ENCODE results near the gene NPHP4.
A peak's percentile ranks its signal among the peaks of the same experiment; 100 is the strongest.
"Not testable (repeated sequence)": the region's sequence is repeated elsewhere in the genome, so short reads cannot be mapped to it uniquely, and the experiment has no call there.

NPHP4 gene

DNA sequence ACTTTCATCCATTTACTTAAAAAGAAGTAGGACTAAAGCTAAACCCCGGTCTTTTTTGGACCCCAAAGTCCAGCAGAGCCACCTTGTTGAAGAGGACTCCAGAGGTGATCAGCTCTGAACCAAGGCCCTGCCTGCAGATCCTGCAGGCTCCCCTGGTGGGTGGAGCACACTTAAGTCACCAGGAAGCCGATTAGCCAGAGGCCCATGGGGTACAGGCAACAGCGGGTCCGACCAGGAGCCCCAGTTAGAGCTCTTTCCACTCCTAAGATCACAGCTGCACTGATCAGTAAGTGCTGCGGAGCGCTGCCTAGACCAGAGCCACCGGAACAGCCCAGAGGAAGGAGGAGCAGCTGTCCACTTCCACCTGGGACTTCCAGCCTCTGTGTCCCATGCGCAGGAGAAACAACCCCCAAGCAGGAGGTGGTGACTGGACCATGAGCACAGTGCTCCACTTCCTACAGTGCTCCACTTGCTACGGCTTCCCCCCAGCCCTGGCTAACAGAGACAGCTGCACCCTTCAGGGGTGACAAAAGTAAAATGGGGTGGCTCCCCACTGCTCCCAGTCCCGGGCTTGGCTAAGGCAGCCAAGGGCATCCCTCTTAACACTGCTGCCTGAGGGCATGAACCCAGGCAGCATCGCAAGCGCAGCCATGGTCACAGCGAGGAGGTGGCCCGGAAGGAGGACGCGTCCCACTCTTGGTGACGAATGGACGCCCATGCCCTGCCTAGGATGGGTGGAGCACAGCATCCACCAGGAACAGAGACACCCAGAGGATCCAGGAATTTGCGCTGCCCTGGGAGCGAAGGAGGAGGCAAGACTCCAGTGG lies 58.0 kb downstream of the NPHP4 start:
- DNase-seq (ENCODE audit: low spot score) = no peak

DNA sequence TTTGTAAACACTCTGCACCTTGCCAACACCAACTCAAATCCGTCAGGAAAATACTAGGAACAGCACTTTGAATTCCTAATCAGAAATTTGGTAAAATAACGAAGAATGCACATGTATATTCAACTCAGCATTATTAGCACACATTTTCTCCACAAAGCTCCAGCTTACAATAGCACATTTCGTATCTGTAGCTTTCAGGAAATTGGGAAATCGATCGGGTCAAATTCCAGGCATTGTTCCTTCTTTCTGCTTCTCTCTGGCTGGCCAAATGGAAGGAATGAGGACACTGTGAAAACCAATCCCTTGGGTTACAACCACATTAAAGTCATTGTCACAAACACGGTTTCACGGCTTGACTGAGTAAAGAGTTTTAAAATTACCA lies 58.6 kb downstream of the NPHP4 start:
- no peak for DNase-seq (ENCODE audit: low spot score)

DNA sequence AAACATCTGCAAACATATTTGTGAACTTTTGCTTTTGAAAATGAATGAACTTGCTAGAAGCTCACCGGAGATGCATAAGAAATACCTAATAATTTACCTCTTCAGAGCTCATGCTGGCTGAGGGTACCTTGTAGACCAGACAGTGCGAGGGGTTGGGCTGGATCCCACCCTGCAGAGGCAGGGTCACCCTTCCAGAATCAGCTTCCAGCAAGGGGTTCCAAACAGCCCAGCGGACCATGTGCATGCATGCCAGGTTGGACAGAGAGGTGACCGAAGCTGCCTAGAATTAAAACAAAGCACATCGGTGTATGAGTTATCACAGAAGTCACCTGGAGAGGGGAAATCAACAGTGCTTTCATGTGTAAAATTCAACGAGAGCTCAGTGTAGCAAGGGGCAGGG lies 59.2 kb downstream of the NPHP4 start:
- DNase-seq (ENCODE audit: low spot score) = no peak

DNA sequence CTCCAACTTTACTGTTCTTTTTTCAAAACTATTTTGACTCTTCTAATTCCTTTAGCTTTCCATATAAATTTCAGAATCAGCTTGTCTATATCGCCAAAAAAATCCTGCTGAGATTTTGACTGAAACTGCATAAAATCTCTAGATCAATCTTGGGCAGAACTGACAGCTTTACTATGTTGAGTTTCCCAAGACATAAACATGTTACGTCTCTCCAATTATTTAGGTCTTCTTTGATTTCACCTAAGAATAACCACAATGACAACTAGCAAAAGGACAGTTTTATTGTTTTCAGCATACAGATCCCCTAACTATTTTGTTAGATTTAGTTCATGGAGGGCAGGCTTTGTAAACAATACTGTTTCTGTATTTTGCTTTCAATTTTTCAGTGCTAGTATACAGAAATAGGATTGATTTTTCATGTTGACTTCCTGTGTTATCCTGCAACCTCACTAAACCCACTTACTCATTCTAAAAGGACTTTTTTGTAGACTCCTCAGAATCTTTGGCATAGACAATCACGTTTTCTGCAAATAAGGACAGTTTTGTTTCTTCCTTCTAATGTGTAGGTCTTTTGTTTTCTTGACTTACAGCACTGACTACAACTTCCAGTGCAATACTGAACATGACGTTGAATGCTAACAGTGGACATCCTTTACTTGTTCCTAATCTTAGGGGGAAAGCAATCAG lies 63.4 kb downstream of the NPHP4 start:
- DNase-seq (ENCODE audit: low spot score) = peak; percentile 86

DNA sequence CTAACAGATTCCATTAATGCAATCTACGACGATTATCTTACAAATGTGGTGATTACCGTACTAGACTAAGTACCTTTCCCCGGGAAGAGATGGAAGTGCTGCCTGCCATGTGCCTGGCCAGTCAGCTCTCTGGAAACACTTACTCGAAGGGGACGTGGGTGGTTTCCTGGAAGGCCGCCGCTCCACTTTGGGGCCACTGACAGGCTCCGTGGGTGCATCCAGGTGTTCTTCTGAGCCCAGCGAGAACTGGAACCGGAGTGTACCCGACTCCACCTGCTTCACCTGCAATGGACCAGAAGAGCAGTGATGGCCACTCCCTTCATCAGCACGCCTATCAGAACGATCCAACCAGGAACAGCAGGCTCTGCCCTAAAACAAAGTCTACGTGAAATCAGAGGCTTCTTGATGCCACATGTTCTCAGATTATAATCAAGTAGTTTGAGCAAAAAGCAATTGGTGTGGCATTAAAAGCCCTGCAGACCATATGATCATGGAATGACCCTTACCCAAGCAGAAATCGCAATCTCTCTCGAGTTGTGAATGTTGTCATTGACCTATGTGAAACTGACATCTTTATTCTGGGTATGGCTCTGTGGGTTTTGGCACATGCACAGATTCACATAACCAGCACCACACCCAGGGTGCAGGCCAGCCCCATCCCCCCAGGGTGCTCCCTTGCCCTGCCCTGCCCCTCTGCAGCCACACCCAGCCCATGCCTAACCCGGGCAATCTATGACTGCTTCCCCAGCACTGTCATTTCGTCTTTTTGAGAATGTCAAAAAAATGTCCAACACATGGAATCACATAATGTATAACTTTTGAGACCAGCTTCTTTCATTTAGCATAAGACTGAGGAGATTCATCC lies 64.5 kb downstream of the NPHP4 start:
- DNase-seq (ENCODE audit: low spot score) = no peak

DNA sequence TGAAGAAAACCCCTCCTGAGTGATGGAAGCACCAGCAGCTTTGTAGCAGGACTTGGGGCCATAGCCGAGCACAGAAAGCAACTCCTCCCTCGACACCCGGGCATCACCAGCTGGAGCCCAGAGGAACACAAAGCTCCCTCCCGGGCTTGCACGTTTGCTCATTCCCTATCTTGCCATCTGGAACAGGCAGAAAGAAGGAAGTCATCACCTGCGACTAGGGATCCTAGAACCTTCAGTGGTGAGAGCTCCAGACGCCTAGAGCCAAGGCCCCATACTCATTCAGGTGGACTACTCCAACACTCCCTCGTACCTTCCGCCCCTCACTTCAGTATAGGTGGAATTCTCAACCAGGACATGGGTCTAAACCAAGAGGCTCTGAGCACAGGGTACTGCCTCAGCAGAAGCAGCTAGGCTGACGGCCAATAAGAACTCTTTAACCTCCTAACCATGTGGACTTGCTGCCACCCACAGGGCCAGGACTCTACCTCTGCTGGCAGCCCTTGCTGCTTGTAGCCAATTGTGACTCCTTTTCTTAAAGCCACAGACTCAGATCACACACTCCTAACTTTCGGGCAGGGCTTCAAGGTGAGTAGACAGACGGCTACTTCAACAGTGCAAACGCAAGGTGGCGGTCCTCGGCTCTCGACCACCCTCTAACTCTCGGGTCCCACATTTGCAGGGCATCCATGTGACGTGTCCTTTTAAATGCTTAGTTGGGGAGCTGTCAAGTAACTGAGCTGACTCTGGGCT lies 65.4 kb downstream of the NPHP4 start:
- DNase-seq (ENCODE audit: low spot score) = peak; percentile 3

DNA sequence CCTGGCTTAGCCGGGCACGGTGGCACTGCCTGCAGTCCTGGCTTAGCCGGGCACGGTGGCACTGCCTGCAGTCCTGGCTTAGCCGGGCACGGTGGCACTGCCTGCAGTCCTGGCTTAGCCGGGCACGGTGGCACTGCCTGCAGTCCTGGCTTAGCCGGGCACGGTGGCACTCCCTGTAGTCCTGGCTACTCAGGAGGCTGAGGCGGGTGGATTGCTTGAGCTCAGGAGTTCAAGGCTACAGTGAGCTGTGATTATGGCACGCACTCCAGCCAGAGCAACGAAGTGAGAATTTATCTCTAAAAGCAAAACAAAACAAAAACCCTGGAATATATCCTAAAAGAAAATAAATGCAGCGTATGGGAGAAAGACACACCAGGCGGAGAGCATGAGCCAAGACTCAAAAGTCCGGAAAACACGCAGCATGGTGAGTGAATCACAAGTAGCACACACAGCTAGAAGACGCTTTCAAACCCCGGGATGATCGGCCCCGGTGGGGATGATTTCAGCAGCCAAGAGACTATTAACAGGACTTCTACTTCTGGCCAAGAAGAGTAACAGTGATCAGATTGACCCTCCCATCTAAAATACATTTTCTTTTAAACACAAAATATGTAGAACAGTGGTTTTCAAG lies 69.4 kb downstream of the NPHP4 start:
- not testable (repeated sequence) for DNase-seq (ENCODE audit: low spot score)

DNA sequence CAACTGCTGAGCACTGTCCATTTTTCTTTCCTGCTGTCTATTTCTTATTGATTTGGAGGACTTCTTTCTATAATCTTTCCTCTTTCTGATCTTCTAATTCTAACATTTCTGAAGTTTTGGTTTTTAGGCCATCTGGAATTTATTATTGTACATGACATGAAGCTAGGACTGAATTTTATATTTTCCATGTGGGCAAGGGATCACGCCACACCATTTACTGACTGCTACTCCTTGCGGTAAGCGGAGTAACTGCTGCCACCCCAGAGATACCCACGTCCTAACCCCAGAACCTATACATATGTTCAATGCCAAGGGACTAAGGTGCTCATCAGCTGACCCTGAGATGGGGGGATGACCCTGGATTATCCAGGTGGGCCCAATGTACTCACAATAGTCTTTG lies 70.6 kb downstream of the NPHP4 start:
- DNase-seq (ENCODE audit: low spot score) = no peak

DNA sequence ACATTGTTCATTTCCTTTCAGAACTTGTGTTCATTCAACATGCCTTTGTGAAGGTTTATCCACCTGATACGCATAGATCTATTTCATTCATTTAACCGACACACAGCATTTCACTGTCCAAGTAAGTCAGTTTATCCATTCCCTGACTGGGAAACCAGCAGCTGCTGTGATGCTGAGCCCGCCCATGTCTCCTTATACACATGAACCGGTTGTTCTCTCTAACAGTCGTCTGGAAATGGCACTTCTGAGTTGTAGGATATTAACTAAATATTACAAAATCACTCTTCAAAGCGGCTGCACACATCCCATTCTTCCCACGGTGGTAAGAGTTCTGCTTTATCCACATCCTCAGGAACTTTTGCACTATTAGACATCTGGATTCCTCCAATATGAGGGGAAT lies 71.1 kb downstream of the NPHP4 start:
- DNase-seq (ENCODE audit: low spot score) = no peak

DNA sequence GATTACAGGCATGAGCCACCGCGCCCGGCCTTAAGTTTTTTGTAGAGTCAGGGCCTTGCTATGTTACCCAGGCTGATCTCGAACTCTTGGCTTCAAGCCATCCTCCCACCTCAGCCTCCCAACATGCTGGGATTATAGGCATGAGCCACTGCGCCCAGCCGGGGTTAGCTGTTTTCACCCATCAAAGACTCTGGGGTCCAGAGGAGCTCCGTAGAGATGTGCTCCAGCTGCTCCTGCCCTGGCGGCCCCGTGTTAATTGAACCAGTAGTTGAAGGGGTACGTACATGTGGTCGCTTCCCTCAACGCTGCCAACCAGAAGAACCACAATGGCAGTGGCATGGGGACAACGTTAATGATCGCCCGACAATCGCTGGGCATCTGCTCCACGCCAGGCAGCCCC lies 72.0 kb downstream of the NPHP4 start:
- no peak for DNase-seq (ENCODE audit: low spot score)

DNA sequence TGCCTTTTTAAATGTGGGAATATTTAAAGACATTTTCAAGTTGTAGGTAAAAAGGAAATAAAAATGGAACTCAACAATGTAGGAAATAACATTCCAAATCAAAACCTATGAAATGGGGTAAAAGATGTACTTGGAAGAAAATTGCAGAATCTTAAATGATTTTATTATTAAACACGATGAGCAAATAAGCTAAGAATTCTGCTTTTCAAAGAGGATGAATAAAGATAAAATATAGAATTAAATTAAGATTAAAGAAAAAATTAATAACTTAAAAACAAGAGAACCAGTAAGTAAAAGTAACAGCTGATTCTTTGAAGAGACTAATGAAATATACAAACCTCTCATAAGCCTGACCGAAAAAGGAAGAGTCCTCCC lies 74.0 kb downstream of the NPHP4 start:
- no peak for DNase-seq (ENCODE audit: low spot score)

DNA sequence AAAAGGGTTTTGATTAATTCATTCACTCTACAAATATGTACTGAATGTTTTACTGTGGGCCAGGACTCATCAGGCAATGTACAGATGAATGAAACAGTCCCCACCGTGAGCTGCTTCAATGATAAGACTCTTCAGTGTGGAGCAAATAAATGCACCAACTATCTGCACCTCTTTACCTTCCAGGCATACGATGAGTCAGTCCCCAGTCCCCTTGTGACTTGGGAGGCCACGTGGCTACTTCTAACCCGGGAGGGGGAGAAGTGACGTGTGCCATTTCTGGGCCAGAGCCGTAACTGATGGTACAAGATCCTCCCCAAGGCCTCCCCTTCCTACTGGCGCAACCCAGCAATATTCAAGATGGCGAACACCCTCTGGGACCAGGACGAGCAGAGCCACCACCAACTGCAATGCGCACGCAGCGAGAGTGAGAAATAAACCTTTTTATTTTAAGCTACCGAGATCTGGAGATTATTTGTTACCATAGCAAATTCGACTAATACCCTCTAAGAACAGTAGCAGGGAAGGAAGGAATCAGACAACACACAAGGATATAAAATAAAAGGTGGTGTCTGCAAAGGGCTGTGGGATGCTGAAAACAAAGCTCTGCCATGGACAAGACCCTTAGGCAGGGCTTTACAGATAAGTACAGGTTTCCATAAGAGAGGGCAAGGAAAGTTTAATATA lies 74.5 kb downstream of the NPHP4 start:
- DNase-seq (ENCODE audit: low spot score) = no peak

DNA sequence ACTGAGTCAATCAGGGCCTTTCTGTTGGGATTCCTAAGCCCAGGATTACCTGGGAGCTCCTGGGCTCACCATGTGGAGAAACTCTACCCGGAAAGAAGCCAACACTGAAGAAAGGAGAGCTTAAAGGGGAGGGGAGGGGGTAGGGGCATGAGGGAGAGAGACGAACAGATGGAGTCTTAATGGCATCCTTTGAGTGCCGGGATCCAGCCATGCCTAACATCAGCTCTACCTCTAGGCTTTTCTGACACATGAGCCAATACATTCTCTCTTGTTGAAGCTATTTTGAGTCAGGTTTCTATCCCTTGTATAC lies 75.0 kb downstream of the NPHP4 start:
- DNase-seq (ENCODE audit: low spot score) = no peak

DNA sequence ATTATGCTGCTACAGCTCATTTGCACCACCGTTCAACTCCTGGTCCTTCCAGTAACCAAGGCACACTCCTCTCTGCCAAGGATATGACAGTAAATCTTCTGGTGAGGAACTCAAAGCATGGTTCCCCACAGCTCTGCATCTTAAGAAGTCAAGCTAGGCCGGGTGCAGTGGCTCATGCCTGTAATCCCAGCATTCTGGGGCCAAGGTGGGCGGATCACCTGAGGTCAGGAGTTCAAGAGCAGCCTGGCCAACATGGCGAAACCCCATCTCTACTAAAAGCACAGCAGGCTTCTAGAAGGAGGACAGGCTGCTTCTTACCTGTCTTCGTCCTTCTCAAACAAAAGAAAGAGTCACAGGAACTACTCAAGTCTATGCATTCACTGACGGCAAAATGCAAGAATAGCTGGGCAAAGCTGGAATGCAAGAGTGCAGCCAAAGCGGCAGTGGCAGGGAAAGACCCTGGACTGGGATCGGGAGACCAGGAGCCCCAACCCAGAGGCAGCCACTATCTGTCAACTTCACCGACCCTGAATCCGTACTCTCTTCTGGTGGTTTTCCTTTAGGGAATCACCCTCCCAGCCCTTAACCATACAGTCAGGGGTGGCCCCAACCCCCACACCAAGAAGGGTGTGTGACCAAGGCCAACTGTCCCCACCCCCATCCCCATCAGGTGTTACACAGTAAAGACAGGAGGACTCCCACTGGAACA lies 75.5 kb downstream of the NPHP4 start:
- no peak for DNase-seq (ENCODE audit: low spot score)

DNA sequence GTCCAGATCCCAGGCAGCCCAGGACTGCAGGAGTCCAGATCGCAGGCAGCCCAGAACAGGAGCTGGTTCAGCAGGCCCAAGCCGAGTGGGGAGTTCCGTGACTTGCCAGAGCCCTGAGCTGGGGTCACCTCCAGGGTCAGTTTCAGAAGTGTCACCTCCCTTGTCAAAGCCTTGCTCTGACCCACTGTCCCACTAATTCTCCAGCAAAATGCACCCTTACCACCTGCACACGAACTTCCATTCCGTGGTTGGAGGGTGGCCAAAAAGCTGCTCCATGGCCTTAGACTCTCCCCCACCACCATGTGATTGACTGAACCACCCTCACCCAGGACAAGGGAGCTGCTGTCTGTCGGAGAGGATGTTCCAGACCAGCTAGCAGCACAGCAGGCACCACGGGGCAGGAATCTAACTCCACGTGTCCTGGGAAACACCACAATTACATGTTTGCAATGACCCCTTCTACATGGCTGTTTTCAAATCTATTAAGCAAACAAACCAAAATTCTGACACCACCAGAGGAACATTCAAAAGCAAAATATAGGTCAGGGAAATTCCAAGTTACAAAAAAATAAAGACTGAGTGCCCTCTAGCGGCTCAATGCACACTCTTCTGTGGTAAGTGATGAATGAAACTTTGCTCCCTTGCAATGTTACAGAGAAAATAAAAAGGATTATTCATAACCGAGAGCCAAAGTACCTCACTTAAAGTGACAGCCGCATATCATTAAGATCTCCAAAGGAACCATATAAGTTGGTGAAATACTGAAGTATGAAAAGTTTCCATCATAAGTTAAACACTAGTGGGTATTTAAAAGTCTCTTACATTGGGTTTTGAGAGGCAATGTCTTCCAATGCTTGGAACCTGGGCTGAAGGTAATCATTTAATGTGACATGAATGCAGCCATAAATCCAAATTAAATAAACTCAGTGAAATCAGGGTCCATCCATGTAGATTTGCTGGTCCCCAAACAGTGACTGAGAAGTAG lies 76.3 kb downstream of the NPHP4 start:
- peak; percentile 76 for DNase-seq (ENCODE audit: low spot score)

DNA sequence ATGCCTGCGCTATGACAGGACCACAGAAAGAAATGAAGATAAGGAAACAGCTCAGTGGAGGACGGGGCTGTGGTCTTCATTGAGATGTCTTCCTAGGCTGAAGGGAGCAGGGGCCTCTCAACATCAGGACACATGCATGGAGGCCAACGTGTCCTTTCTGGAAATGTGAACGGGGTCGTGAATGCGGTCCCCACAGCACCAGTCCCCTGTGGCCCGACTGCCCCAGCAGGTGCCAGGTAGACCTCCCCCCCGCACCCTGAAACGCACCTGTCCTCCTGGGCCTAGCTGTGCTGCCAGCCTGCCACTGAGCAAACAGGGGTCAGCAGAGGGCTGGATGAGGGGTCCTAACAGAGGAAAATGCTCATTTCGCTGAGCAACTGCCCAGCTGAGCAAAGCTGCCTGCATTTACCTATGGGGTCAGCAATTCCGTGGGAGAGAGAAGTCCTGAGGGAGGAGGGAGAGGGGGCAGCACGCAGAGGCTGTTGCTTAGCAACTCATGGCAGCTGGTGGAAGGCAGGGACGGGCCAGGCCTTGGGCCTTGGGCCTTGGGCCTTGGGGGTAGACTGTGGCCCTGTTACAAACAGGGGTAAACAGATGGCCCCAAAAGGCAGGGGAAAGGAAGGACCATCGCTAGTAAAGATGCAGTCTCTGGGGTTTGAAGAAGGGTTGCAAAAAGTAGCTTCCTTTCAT lies 77.4 kb downstream of the NPHP4 start:
- no peak for DNase-seq (ENCODE audit: low spot score)

DNA sequence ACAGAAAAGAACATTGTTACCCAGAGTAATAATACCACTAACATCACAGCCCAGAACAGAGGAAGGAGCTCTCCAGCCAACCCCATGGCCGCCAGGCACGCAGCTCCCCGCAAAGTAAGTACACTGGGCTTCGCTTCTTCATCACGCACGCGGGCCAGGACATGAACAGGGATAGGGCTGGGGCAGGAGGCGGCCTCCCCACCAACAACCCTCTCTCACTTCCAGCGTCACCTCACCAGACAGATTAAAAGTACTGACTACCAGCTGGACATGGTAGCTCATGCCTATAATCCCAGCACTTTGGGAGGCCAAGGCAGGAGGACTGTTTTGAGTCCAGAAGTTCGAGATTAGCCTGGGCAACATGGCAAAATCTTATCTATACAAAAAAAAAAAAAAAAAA lies 78.3 kb downstream of the NPHP4 start:
- DNase-seq (ENCODE audit: low spot score) = no peak

DNA sequence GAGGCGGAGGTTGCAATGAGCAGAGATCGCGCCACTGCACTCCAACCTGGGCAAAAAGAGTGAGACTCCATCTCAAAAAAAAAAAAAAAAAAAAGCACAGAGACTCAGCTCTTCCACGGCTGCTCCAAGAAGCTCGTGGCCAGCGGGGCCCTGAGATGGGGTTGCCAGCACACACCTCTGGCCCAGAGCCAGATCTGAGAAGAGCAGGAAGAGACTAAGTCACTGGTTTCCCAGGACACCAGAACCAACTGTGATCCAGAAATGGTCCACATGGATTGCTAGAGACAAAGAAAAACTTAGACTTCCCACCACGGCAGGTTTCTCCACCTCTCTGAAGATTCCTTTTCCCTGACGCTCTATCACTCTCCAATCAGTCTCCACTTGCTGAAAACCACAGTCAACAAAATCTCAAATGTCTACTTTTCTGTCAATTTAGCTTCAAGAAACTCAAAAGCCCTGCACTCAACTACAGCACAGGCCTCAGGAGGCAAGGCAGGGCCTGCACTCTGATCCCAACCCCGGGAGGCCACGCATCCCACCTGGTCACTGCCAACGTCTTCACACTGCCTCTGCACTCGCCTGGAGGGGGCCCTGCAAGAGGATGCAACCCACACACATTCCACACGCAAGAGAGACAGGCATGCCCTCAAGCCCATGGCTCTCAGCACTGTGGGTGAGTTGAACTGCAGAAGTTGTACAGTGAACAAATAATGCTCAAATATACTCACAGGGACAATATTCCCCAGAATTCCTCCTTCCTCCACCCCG lies 79.0 kb downstream of the NPHP4 start:
- DNase-seq (ENCODE audit: low spot score) = no peak
